Kidney epithelial cell (primary cell): ENCODE data around the gene USP17L22. TPM values are rescaled to one million over a fixed set of nuclear protein-coding genes. Genes with fewer than 3 reads are reported as not detected.
"Not testable (repeated sequence)": the region's sequence is repeated elsewhere in the genome, so short reads cannot be mapped to it uniquely, and the experiment has no call there.

Source experiments
- DNase-seq: peaks from one replicate; pipeline ENCODE4 v3.0.0-alpha.2; 2010; ENCODE audit warnings: low read depth
- H3K27me3 ChIP-seq: 2 replicates; pipeline ENCODE4 v1.6.0; 2011; ENCODE audit warnings: low read length; ENCODE audit not compliant: control insufficient read depth, insufficient read depth
- H3K36me3 ChIP-seq: 2 replicates; pipeline ENCODE4 v1.5.1; 2011; ENCODE audit warnings: low read length; ENCODE audit not compliant: control insufficient read depth, insufficient read depth
- H3K4me3 ChIP-seq: 2 replicates; pipeline ENCODE4 v1.5.1; 2011; ENCODE audit warnings: low read depth, mild to moderate bottlenecking, control low read depth, low read length
- total RNA-seq: library from RNA; depleted of rRNA; stranded (reverse); fragments of >200 nt; gene quantifications from 2 replicates; pipeline ENCODE4 v1.2.3, GENCODE V29; 2015

USP17L22 gene, protein sequence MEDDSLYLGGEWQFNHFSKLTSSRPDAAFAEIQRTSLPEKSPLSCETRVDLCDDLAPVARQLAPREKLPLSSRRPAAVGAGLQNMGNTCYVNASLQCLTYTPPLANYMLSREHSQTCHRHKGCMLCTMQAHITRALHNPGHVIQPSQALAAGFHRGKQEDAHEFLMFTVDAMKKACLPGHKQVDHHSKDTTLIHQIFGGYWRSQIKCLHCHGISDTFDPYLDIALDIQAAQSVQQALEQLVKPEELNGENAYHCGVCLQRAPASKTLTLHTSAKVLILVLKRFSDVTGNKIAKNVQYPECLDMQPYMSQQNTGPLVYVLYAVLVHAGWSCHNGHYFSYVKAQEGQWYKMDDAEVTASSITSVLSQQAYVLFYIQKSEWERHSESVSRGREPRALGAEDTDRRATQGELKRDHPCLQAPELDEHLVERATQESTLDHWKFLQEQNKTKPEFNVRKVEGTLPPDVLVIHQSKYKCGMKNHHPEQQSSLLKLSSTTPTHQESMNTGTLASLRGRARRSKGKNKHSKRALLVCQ
- not detected in 2 replicates for total RNA-seq

DNA sequence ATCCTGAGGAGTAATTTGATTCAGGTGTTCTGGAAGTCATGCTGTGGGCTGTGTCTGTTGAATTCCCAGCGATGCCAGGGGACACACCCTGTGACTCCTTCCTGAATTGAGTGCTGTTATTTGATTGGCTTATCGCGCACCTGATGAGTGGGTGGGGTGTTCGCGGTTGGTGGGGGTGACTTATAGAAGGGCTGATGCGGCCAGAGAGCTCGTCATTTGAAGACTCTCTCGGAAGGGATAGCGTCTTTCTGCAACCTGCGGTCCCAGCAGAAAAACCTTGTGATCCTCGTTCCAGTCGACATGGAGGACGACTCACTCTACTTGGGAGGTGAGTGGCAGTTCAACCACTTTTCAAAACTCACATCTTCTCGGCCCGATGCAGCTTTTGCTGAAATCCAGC is at the start of gene USP17L22:
Gene USP17L22 (plus strand): TSS at position 301 of the 400 bp plus-strand sequence. CDS start 0 bp downstream, at position 301.
- DNase-seq, H3K27me3 ChIP-seq, H3K4me3 ChIP-seq, H3K36me3 ChIP-seq: not testable (repeated sequence)

DNA sequence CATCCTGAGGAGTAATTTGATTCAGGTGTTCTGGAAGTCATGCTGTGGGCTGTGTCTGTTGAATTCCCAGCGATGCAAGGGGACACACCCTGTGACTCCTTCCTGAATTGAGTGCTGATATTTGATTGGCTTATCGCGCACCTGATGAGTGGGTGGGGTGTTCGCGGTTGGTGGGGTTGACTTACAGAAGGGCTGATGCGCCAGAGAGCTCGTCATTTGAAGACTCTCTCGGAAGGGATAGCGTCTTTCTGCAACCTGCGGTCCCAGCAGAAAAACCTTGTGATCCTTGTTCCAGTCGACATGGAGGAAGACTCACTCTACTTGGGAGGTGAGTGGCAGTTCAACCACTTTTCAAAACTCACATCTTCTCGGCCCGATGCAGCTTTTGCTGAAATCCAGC is 47.6 kb upstream of the USP17L22 start, which contains the start of gene USP17L12:
Gene USP17L12 (plus strand): TSS at position 301 of the 400 bp plus-strand sequence. CDS start 0 bp downstream, at position 301.
- not testable (repeated sequence) for H3K27me3 ChIP-seq

DNA sequence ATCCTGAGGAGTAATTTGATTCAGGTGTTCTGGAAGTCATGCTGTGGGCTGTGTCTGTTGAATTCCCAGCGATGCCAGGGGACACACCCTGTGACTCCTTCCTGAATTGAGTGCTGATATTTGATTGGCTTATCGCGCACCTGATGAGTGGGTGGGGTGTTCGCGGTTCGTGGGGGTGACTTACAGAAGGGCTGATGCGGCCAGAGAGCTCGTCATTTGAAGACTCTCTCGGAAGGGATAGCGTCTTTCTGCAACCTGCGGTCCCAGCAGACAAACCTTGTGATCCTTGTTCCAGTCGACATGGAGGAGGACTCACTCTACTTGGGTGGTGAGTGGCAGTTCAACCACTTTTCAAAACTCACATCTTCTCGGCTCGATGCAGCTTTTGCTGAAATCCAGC is 42.8 kb upstream of the USP17L22 start, which contains the start of gene USP17L13:
Gene USP17L13 (plus strand): TSS at position 301 of the 400 bp plus-strand sequence. CDS start 0 bp downstream, at position 301.
- H3K4me3 ChIP-seq, DNase-seq, H3K36me3 ChIP-seq, H3K27me3 ChIP-seq: not testable (repeated sequence)

More for the DNA sequence above, 47.6 kb upstream of the USP17L22 start, which contains the start of gene USP17L12:
- H3K4me3 ChIP-seq, DNase-seq, H3K36me3 ChIP-seq: not testable (repeated sequence)

DNA sequence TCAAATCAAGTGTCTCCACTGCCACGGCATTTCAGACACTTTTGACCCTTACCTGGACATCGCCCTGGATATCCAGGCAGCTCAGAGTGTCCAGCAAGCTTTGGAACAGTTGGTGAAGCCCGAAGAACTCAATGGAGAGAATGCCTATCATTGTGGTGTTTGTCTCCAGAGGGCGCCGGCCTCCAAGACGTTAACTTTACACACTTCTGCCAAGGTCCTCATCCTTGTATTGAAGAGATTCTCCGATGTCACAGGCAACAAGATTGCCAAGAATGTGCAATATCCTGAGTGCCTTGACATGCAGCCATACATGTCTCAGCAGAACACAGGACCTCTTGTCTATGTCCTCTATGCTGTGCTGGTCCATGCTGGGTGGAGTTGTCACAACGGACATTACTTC is 37.2 kb upstream of the USP17L22 start:
- DNase-seq, H3K4me3 ChIP-seq, H3K36me3 ChIP-seq, H3K27me3 ChIP-seq: not testable (repeated sequence)

DNA sequence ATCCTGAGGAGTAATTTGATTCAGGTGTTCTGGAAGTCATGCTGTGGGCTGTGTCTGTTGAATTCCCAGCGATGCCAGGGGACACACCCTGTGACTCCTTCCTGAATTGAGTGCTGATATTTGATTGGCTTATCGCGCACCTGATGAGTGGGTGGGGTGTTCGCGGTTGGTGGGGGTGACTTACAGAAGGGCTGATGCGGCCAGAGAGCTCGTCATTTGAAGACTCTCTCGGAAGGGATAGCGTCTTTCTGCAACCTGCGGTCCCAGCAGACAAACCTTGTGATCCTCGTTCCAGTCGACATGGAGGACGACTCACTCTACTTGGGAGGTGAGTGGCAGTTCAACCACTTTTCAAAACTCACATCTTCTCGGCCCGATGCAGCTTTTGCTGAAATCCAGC is 33.3 kb upstream of the USP17L22 start, which contains the start of gene USP17L15:
Gene USP17L15 (plus strand): TSS at position 301 of the 400 bp plus-strand sequence. CDS start 0 bp downstream, at position 301.
- H3K36me3 ChIP-seq, DNase-seq, H3K4me3 ChIP-seq, H3K27me3 ChIP-seq: not testable (repeated sequence)

DNA sequence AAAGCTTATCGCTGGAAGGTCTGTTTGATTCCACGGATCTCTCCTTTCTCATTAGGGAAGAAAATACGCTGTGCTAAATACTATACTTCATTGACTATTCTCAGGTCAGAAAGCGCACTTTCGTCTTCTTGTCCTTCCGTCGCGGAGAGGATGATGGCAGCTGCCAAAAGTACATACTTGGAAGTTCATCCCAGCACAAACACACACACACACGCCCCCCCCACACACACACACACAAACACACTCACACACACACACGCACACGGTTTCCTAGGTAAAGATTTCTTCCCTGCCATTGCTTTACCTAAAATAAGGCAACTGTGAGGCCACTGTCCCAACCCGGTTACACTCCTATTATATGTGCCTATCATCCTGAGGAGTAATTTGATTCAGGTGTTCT is 29.0 kb upstream of the USP17L22 start:
- not testable (repeated sequence) for DNase-seq, H3K4me3 ChIP-seq

DNA sequence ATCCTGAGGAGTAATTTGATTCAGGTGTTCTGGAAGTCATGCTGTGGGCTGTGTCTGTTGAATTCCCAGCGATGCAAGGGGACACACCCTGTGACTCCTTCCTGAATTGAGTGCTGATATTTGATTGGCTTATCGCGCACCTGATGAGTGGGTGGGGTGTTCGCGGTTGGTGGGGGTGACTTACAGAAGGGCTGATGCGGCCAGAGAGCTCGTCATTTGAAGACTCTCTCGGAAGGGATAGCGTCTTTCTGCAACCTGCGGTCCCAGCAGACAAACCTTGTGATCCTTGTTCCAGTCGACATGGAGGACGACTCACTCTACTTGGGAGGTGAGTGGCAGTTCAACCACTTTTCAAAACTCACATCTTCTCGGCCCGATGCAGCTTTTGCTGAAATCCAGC is 23.8 kb upstream of the USP17L22 start, which contains the start of gene USP17L17:
Gene USP17L17 (plus strand): TSS at position 301 of the 400 bp plus-strand sequence. CDS start 0 bp downstream, at position 301.
- H3K36me3 ChIP-seq, H3K4me3 ChIP-seq, H3K27me3 ChIP-seq, DNase-seq: not testable (repeated sequence)

More for the DNA sequence above, 29.0 kb upstream of the USP17L22 start:
- H3K36me3 ChIP-seq, H3K27me3 ChIP-seq: not testable (repeated sequence)

DNA sequence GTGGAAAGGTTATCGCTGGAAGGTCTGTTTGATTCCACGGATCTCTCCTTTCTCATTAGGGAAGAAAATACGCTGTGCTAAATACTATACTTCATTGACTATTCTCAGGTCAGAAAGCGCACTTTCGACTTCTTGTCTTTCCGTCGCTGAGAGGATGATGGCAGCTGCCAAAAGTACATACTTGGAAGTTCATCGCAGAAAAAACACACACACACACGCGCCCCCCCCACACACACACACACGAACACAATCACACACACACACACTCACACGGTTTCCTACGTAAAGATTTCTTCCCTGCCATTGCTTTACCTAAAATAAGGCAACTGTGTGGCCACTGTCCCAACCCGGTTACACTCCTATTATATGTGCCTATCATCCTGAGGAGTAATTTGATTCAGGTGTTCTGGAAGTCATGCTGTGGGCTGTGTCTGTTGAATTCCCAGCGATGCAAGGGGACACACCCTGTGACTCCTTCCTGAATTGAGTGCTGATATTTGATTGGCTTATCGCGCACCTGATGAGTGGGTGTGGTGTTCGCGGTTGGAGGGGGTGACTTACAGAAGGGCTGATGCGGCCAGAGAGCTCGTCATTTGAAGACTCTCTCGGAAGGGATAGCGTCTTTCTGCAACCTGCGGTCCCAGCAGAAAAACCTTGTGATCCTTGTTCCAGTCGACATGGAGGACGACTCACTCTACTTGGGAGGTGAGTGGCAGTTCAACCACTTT is 19.3 kb upstream of the USP17L22 start, which contains the start of gene USP17L18:
Gene USP17L18 (plus strand): TSS at position 678 of the 728 bp plus-strand sequence. CDS start 0 bp downstream, at position 678.
- not testable (repeated sequence) for H3K4me3 ChIP-seq, H3K27me3 ChIP-seq, H3K36me3 ChIP-seq, DNase-seq

DNA sequence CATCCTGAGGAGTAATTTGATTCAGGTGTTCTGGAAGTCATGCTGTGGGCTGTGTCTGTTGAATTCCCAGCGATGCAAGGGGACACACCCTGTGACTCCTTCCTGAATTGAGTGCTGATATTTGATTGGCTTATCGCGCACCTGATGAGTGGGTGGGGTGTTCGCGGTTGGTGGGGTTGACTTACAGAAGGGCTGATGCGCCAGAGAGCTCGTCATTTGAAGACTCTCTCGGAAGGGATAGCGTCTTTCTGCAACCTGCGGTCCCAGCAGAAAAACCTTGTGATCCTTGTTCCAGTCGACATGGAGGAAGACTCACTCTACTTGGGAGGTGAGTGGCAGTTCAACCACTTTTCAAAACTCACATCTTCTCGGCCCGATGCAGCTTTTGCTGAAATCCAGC is 14.3 kb upstream of the USP17L22 start, which contains the start of gene USP17L19:
Gene USP17L19 (plus strand): TSS at position 301 of the 400 bp plus-strand sequence. CDS start 0 bp downstream, at position 301.
- H3K4me3 ChIP-seq, H3K36me3 ChIP-seq, H3K27me3 ChIP-seq, DNase-seq: not testable (repeated sequence)

DNA sequence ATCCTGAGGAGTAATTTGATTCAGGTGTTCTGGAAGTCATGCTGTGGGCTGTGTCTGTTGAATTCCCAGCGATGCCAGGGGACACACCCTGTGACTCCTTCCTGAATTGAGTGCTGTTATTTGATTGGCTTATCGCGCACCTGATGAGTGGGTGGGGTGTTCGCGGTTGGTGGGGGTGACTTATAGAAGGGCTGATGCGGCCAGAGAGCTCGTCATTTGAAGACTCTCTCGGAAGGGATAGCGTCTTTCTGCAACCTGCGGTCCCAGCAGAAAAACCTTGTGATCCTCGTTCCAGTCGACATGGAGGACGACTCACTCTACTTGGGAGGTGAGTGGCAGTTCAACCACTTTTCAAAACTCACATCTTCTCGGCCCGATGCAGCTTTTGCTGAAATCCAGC is 9.6 kb upstream of the USP17L22 start, which contains the start of gene USP17L20:
Gene USP17L20 (plus strand): TSS at position 301 of the 400 bp plus-strand sequence. CDS start 0 bp downstream, at position 301.
- not testable (repeated sequence) for H3K36me3 ChIP-seq, H3K27me3 ChIP-seq, H3K4me3 ChIP-seq, DNase-seq

DNA sequence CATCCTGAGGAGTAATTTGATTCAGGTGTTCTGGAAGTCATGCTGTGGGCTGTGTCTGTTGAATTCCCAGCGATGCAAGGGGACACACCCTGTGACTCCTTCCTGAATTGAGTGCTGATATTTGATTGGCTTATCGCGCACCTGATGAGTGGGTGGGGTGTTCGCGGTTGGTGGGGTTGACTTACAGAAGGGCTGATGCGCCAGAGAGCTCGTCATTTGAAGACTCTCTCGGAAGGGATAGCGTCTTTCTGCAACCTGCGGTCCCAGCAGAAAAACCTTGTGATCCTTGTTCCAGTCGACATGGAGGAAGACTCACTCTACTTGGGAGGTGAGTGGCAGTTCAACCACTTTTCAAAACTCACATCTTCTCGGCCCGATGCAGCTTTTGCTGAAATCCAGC is 4.8 kb upstream of the USP17L22 start, which contains the start of gene USP17L21:
Gene USP17L21 (plus strand): TSS at position 301 of the 400 bp plus-strand sequence. CDS start 0 bp downstream, at position 301.
- not testable (repeated sequence) for DNase-seq, H3K27me3 ChIP-seq, H3K36me3 ChIP-seq, H3K4me3 ChIP-seq

DNA sequence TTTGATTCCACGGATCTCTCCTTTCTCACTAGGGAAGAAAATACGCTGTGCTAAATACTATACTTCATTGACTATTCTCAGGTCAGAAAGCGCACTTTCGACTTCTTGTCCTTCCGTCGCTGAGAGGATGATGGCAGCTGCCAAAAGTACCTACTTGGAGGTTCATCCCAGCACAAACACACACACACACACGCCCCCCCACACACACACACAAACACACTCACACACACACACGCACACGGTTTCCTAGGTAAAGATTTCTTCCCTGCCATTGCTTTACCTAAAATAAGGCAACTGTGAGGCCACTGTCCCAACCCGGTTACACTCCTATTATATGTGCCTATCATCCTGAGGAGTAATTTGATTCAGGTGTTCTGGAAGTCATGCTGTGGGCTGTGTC is 4.3 kb downstream of the USP17L22 start:
- not testable (repeated sequence) for DNase-seq, H3K27me3 ChIP-seq, H3K36me3 ChIP-seq, H3K4me3 ChIP-seq
